Globus pallidus (tissue), 1 donor: ENCODE data around the gene L3HYPDH.
"Not testable (repeated sequence)": the region's sequence is repeated elsewhere in the genome, so short reads cannot be mapped to it uniquely, and the experiment has no call there.

ENCODE experiments used
- DNase-seq: peaks from one replicate; pipeline ENCODE4 v3.0.0-alpha.2; 2015; ENCODE audit warnings: low spot score

The L3HYPDH gene

DNA sequence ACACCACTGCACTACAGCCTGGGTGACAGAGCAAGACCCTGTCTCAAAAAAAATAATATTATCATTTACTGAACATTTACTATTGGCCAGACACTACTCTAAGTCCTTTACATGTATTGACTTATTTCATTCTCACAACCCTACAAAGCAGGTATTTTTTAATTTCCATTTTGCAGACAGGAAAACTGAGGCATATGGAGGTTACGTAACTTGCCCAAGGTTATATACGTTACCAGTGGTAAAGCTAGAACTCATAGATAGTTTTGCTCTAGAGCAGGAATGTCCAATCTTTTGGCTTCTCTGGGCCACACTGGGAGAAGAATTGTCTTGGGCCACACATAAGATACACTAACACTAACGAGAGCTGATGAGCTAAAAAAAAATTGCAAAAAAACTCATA is 5.7 kb downstream of the L3HYPDH start:
- no peak for DNase-seq

DNA sequence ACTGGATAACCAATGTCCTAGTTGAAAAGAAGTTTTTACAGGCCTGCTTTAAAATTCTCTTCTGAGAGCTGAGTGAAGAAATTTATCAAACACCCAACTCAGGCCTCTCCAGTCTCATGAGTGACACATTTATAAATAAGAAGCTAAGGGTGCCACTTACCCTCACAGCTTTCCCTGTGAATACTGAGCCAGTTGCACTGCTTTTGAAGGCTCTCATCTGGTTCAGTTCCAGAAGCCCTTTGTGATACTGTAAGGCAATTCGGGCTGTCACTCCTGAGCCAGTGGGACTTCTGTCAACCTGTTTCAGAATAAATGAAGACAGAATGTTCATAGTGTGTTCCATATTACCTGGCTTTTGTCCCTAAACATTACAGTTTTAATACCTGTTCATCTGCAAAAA is 8.5 kb downstream of the L3HYPDH start:
- no peak for DNase-seq

DNA sequence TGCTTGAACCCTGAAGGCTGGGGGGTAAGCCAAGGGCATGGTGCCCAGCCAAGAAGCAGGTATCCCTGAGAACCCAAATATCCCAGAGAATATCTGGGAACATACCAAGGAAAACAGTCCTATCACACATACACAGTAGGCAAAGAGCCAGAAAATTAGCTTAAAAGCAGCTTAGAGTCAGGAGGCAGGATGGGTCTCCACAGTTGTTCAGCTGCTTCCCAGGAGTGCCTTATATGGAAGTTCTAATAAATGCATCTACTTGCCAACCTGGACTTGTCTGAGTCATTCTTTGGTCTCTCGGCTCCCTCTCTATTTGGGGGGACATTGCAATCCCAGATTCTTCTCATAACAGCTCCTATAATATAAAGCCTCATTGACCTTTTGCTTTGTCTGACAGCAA is 10.0 kb downstream of the L3HYPDH start:
- no peak for DNase-seq

DNA sequence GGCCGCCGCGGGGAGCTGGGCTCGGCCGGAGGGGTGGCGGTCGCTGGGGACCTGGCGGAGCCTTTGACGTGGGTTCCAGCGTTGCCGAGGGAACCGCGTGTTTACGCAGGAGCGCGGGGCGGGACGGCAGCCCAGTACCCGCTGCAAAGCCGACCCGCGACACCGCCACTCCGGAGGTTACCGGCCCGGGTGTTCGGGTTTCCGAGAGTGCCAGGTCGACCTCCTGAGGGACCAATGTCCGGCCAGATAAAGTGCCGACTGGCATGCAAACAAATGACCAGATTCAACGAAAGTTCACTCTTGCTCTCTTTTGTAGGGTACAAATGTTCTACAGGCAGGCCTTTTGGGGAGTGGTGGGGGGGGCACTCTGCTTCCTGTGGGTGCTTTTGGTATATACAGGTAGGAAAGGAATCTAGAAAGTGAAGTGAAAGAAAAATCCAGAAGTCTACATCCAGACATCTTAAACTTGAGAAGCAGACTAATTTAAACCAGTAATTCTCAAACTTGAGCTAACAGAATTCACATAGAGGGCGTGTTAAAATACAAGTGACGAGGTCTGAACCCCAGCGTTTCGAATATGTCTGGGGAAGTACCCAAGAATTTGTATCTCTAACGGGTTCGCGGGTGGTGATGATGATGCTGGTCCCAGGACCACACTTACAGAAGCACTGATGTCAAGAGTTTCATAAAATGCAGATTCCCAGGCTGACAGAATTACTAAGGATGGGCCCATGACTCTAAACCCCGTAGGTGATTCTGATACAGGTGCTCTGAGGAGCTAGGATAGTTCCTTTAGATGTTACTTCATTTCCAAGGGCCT is 18.7 kb downstream of the L3HYPDH start, which contains the start of gene GPR135:
Gene GPR135, minus strand, starts transcription at position 65 of the 820 bp plus-strand sequence. CDS start 154 bp downstream, outside the sequence.
- DNase-seq: peak; percentile 37

DNA sequence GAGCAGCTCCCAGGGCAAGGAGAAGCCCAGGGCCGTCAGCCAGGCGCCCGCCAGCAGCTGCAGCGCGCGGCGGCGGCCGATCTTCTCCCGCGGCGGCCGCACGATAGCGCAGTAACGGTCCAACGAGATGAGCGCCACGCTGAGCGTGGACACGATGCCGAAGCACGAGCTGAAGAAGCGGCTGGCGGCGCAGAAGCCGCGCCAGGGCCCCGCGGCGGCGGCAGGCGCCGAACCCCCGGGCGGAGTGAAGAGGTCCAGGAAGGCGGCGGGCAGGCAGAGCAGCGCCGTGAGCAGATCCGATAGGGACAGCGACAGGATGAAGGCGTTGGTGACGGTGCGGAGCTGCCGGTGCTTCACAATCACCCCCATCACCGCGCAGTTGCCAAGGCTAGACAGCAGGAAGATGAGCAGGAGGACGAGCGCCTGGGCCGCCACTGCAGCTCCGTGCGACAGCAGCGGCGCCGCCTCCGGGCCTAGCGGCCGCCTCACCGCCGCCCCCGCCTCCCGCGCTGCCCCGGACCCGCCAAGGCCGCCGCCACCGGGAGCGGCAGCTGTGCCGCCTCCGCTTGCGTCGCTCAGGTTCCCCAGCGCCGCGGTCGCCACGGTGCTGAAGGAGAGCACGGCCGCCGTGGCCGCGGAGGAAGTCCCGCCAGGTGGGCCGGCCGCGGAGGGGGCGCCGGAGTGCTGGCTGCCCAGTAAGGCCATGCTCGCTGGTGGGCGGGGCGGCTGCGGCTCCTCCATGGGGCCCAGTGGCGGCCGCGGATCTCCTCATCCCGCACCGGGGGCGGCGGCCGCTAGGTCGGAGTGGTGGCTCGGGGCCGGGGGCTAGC is 19.5 kb downstream of the L3HYPDH start:
- DNase-seq: peak; percentile 41

DNA sequence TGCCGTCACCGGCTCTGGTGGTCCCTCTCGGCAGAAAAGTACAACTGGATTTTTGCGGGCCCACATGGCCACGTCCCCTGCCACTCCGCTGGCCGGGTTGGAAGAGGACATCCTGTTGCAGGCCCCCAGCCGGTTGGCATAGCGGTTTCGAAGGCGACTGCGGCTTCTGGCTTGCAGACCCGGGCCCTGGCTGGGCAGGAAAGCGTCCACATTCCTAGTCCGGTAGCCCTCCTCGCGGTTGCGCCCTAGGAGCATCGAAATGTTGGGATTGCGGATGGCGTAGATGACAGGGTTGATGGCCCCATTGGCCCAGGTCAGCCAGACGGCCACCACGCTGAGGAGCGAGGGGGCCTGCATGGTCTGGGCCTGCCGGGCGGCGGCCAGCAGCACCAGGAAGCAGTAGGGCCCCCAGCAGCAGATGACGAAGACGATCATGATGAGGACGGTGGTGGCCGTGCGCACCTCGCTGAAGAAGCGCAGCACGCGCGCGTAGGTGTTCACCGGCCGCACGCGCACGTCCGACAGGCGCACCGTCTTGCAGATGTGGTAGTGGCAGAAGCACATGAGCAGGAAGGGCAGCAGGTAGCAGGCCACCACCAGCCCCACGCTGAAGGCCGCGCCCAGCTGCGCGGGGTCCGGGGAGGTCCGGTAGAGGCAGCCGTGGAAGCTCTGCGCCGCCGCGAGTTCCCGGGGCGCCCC is 20.3 kb downstream of the L3HYPDH start:
- DNase-seq: no peak

DNA sequence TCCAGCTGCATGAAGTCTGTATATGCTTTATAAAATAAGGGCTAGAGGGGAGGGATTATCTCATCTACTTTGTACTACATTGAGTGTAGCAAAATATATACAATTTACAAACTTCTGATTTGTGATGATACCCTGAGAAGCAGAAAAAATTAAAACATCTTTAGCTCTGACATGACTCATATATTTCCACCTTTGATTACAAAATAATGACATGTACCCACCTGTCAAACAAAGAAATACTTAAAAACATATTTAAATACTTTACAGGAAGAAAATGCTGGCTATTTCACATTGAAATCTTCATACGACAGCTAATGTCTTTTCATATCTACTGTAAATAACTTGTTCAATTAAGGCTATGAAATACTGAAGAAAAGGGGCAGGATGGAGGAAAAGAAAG is 22.3 kb downstream of the L3HYPDH start:
- DNase-seq: no peak

DNA sequence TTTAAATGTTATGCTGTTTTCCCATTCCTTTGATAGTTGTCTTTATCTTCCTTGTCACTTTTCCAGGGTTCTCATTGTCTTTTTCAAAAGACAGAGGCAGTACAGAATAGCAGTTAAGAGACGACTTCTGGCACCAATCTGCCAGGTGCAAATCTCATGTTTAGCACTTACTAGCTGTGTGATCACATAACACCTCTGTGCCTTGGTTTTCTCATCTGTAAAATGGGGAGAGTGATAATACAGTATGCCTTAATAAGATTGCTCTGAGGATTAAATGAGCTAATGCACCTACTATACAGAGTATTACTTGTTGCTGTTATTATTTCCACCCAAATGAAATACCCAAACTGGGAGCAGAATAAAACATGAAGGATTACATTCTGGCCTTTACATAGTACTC is 23.8 kb downstream of the L3HYPDH start:
- DNase-seq: no peak

DNA sequence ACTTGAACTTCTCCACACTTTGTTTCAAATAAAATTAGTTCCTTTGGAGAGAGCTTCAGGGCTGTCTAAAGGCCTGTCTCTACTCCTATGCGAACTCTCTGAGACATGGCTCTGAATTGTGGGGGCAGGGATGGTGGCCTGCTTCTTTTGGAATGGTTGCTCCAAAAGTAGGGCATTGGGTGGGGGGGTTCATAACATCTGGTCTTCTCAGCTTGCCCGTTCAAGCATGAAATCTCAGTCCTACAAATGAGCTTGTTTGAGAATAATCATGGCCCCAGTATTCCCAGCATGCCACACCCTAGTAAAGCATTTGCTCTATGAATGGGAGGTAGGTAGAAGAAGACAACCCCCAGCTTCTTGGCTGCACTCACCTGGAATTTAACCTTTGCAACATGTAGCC is 25.7 kb downstream of the L3HYPDH start:
- no peak for DNase-seq

DNA sequence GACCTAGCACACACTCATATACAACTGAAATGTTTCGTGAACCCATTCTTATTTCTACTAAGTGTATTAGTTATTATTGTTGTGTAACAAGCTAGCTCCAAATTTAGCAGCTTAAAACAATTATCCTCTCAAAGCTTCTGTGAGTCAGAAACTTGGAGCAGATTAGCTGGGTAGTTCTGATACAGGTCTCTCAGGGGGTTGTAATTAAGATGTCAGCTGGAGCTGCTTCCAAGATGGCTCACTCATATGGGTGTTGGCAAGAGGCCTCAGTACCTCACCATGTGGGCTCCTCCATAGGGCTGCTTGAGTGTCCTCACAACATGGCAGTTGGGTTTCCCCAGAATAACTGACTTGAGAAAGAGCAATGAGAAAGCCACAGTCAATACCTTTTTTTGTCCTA is 28.8 kb downstream of the L3HYPDH start:
- no peak for DNase-seq

DNA sequence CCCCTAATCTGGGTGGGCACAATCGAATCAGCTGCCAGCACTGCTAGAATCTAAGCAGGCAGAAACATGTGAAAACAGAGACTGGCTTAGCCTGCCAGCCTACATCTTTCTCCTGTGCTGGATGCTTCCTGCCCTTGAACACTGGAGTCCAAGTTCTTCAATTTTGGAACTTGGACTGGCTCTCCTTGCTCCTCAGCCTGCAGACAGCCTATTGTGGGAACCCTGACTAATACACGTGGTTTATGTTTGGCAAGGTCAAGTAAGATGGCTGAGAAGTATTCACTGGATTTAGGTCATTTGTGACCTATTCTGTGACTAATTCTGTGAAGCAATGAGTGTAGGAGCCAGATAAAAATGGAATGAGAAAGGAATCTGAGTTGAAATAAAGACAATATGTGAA is 30.1 kb downstream of the L3HYPDH start:
- peak; percentile 11 for DNase-seq

DNA sequence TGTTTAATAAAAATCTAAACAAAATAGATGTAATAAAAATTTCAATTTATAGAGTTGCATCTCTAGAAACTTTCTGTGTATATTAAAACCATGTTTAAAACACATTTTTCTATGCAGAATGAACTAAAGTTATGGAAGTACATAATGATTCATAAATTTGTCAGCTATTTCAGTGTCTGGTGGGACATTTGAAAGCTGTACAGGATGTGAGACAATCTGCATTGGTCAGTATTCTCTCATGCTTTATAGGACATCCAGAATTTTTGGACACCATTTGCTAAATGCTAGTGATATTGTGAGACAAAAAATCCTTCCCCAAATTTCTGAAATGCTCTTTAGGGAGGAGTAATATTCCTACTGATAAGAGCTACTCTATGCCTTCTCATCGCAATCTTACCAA is 32.4 kb downstream of the L3HYPDH start:
- DNase-seq: no peak

DNA sequence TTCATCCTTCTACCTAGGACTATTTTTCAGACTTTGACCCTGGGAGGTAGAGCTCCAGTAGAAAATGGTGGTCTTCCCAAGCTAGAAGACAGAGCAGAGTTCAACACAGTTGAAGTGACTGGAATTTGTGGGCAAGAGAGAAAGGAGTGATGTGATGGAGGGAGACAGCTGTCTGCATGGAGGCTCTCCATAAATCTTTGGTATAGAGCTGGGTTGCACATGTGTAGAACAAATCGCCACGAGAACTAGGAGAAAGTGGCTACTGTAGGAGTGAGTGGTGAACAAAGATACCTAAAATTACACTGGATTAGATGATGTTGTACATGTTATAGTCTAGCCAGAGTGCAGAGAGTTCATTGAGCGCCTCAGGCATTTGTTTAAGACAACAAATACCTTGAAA is 33.5 kb downstream of the L3HYPDH start:
- no peak for DNase-seq

DNA sequence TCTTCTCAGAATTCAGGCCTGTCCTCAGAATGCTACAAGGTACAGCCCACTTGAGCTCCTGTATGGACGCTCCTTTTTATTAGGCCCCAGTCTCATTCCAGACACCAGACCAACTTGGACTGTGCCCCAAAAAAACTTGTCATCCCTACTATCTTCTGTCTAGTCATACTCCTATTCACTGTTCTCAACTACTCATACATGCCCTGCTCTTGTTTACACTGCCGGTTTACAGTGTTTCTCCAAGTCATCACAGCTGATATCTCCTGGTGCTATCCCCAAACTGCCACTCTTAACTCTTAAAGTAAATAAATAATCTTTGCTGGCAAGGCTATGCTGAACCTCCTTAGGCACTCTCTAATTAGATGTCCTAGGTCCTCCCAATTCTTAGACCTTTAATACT is 35.5 kb downstream of the L3HYPDH start:
- not testable (repeated sequence) for DNase-seq

DNA sequence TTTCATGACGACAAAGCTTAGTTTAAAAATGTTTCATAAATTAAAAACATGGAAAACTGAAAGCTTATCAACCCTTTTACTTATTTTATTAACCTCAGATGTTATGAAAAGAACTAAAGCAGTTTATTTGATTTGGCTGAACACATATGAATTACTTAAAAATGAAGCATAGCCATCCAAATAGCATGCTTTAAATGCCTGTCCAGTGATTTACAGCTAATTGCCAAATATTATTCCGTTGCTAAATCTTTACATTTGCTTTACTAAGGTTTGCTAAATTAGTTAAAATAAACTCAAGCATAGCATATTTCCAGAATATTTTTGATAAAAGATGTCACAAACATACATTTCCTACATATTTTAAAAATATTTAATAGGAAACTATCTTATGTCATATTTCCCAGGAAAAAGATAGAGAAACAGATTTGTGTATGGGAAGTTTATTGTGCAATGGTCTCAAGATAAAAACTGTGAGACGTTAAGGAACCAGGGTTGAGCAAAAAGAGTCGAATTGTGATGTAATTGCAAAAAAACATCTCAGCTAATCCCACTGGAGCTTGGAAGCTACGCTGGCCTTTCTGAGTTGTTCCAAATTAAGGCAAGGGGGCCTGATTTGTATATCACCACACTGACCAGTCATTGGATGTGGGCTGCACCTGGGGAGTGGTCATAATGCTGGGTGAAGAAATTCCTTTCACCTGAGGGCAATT is 44.8 kb downstream of the L3HYPDH start:
- DNase-seq: no peak

DNA sequence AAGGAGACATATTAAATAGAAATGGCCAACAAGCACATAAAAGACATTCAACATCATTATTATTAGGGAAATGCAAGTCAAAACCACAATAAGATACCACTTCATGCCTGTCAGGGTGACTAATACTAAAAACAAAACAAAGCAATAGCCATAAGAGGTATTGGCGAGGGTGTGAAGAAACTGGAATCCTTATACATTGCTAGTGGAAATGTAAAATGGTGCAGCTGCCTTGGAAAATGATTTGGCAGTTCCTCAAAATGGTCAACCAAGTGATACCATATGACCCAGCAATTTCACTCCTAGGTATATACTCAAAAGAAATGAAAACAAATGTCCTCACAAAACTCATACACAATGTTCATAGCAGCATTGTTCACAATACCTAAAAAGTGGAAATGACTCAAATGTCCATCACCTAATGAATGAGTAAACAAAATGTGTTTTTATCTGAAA is 46.0 kb downstream of the L3HYPDH start:
- no peak for DNase-seq

DNA sequence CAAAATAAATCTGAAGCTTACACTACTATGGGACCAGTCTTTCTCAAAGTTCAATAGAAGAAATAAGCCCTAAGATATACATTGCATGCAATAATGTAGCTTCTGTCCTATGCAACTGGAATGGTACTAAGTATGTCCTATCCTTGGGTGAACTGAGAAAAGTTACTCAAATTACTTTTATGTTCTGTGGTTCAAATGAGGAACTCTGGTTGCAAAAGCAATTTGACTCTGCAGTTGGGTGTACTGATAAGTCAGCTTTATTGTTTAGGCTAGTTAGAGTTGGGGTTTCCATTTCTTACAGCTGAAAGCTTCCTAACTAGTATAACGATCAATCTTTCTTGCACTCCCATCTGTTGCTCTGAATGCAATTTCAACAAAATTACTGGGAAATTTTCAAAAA is 48.2 kb downstream of the L3HYPDH start:
- DNase-seq: no peak

DNA sequence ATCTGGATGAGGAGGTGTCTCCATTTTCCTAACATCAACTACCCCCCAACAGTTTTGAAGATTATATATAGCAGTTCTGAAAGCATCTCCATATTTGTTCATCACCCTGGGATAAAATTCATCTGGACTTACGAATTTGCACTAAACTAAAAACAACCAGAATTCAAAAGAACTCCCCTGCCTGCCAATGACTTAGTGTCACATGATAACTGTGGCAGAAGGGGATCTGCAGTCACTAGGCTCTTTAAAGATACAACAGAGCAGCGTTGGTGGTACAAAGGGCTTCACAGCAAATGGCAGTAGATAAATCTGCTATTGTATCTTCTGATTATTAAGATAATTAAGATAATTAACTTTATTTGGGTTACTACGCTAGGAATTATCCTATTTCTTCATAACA is 49.1 kb downstream of the L3HYPDH start:
- DNase-seq: no peak

DNA sequence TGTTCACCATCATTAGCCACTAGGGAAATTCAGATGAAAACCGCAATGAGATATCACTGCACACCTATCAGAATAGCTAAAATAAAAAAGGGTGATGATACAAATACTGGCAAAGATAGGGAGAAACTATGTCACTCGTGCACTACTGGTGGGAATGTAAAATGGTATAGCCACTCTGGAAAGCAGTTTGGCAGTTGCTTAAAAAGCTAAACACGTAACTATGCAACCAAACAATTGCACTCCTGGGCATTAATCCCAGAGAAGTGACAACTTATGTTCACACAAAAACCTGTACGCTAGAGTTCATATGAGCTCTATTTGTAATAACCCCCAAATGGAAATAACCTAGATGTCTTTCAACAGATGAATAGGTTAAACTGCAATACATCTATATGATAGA is 54.4 kb downstream of the L3HYPDH start:
- no peak for DNase-seq

DNA sequence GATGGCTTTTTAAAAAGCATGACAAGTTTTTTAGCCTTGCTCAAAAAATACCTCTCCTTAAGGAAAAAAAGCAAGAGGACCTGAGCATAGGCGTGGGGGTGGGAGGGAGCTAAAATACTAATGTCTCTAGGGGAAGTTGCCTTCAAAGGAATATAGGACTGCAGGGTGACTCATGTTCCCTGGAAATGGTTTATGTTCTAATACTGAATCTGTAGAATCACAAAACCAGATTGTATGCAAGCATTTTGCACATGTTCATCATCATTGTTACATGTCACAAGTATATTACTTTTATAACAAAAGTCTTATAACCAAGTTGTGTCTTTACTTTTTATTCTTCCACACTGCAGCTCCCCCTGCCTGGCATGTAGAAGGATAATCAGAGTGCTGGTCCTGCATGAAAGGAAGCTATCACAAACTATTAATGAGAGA is 55.6 kb downstream of the L3HYPDH start:
- DNase-seq: no peak

DNA sequence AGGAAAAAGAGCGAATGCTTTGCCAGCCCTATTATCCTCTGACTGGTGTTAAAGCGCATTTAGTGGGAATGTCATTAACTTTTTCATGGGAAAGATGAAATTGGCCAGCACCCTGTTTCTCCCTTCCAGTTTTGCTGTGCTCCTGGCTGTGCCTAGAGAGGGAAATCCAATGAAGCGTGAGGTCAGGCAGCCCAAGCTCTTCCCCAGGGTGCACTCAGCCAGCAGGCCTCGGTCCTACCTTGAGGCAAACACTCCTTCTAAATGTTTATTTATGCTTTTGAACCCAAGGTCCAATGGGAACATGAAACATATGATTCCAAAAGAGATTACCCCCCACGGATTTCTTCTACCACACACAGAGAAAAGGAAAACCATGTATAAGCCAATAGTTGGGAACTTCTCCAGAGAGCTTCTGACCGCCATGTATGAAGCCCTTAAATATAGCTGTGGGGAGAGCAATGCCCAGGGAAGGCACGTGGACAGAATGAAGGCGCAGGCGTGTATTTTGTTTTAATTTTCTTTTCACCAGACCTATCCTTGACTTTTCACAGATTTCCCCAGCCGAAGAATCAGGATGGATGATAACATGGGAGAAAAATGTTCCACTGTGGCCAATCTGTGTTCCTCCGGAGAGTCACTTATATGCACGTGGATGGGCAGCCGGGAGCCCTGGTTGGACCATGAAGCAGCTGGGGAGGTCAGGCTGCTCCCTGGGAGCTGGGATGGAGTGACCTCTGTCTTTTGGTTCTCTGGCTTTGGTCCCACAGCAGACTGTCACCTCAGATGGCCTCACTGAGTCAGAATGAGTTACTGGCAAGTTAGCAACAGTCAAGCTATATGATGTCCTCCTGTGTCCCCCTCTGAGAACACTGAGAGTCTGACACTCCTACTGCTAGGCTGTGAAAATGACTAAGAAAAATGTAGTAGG is 56.3 kb downstream of the L3HYPDH start:
- no peak for DNase-seq
